Sigmoid colon (tissue), 4 donors: Measurements from ENCODE around the gene TM4SF18.

Experiments
- EP300 ChIP-seq, 4 donors: sonication (generic); formaldehyde crosslinking; IDR thresholded peaks; one replicate each; pipeline ENCODE4 v1.6.1; 2017; ENCODE audit warnings: antibody characterized with exemption in 4 of 4
- POLR2A ChIP-seq, 2 donors: fragments of 450-650 bp; IDR thresholded peaks; one replicate each; pipeline ENCODE4 v1.6.1; 2016; ENCODE audit warnings: antibody characterized with exemption in 2 of 2, mild to moderate bottlenecking in 2 of 2, moderate library complexity in 2 of 2
- POLR2AphosphoS5 ChIP-seq, 4 donors: sonication (generic); formaldehyde crosslinking; IDR thresholded peaks; one replicate each; pipeline ENCODE4 v1.6.1; 2017; ENCODE audit warnings: antibody characterized with exemption in 4 of 4
- TF ChIP-seq, protein P1 (sequence below), 4 experiments: fragments of 450-650 bp in 3 of 4; fragments of 200-600 bp in 1 of 4; IDR thresholded peaks; one replicate each; pipeline ENCODE4 v1.5.1; 2016 to 2019; ENCODE audit warnings: antibody characterized with exemption in 4 of 4, mild to moderate bottlenecking in 3 of 4, moderate library complexity in 2 of 4

DNA sequence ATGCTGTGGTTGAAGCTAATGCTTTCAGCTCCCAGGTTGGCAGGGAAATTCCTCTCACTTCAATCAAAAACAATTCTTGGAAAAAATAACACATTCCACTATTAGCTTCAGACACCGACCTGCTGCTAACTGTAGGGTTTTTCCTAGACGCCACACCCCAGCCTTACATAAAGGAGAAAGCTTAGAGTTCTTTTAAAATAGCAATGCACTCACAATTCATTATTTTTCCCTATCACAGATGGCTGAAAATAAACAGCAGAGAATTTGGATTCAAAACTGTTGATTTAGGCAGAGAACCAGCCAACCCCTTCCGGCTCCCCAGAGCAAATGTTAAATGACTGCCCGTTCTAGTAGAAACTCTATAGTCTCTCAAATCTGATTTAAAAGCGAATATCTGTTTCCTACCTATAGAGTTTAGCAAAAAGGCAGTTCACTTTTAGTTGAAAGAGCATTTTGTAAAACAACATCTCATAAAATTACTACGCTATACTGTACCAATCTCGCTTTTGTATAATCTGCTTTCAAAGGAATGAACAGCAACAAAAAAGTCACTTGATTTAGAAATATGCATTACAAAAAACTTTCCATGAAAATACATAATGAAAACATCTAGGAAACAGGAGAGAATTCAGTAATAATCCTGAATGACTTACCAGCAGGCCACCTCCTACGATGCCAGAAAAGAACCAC is 43.4 kb upstream of the TM4SF18 start:
- TF ChIP-seq, protein P1, sequence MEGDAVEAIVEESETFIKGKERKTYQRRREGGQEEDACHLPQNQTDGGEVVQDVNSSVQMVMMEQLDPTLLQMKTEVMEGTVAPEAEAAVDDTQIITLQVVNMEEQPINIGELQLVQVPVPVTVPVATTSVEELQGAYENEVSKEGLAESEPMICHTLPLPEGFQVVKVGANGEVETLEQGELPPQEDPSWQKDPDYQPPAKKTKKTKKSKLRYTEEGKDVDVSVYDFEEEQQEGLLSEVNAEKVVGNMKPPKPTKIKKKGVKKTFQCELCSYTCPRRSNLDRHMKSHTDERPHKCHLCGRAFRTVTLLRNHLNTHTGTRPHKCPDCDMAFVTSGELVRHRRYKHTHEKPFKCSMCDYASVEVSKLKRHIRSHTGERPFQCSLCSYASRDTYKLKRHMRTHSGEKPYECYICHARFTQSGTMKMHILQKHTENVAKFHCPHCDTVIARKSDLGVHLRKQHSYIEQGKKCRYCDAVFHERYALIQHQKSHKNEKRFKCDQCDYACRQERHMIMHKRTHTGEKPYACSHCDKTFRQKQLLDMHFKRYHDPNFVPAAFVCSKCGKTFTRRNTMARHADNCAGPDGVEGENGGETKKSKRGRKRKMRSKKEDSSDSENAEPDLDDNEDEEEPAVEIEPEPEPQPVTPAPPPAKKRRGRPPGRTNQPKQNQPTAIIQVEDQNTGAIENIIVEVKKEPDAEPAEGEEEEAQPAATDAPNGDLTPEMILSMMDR (IDR thresholded peaks at IDR 0.05) = no peak
- no peak for TF ChIP-seq POLR2A (IDR thresholded peaks at IDR 0.05)
- TF ChIP-seq POLR2AphosphoS5 (IDR thresholded peaks at IDR 0.05) = no peak
- TF ChIP-seq EP300 (IDR thresholded peaks at IDR 0.05) = no peak
